Ascending aorta (tissue), 2 donors: ENCODE results near the gene DROSHA. TPM values are rescaled to one million over a fixed set of nuclear protein-coding genes. Genes with fewer than 3 reads are reported as not detected.

Source experiments
- DNase-seq, 2 donors: peaks; one replicate each; pipeline ENCODE4 v3.0.0-alpha.2; 2019; ENCODE audit warnings: low spot score in 2 of 2
- H3K27ac ChIP-seq, 2 donors: fragments of 200-600 bp; sonication (generic); one replicate each; pipeline ENCODE4 v1.5.1; 2016 to 2017; ENCODE audit warnings: mild to moderate bottlenecking in 1 of 2
- H3K27me3 ChIP-seq: fragments of 200-600 bp; sonication (generic); one replicate; pipeline ENCODE4 v1.5.1; 2017
- H3K36me3 ChIP-seq, 2 donors: fragments of 200-600 bp; sonication (generic); one replicate each; pipeline ENCODE4 v1.5.1; 2016
- H3K4me1 ChIP-seq, 2 donors: fragments of 200-600 bp; sonication (generic); one replicate each; pipeline ENCODE4 v1.5.1; 2016 to 2017; ENCODE audit warnings: mild to moderate bottlenecking in 1 of 2
- H3K4me3 ChIP-seq, 2 donors: fragments of 200-600 bp; sonication (generic); one replicate each; pipeline ENCODE4 v1.5.1; 2016 to 2017; ENCODE audit warnings: mild to moderate bottlenecking in 1 of 2
- H3K9me3 ChIP-seq, 2 donors: fragments of 200-600 bp; sonication (generic); one replicate each; pipeline ENCODE4 v1.5.1; 2016
- intact Hi-C: fragments of 100-400 bp; cut with DNase I; formaldehyde crosslinking; loops from one replicate; pipeline ENCODE4 v1.15.1; 2023
- total RNA-seq: library from RNA; depleted of rRNA; stranded (reverse); fragments of >200 nt; gene quantifications from one replicate; pipeline ENCODE4 v1.1.0, GENCODE V29; 2016
- TF ChIP-seq, protein P1 (sequence below), 3 experiments: fragments of 200-600 bp in 2 of 3; fragments of 450-650 bp in 1 of 3; sonication (generic) in 2 of 3; IDR thresholded peaks; one replicate each; pipeline ENCODE4 v1.5.1; 2016 to 2019; ENCODE audit warnings: antibody characterized with exemption in 3 of 3, mild to moderate bottlenecking in 1 of 3, moderate library complexity in 1 of 3

DROSHA gene
- total RNA-seq, 1 donor from 2014 or later = 54.9 TPM

DNA sequence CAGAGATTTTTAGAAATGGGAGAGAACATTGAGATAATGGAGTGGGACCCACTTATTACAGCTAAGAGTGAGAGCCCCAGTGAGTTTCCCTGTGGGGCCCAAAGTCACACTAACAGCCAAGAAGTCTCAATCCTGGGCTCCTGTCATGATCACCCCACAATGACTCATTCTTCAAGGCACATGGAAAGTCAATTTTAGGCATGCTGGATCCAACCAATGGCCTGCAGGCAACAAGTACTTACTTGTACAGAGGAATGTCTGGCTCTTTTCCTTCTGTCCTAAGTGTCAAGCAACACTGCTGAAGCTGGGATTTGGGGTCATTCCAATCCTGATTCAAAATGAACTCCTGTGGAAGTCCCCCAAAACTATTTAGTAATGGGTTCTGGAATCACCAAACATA is 123.1 kb downstream of the DROSHA start:
- intact Hi-C loops = no loop called here
- DNase-seq = no peak
- H3K4me1 ChIP-seq = no peaks in the 10 kb centered on the region
- H3K9me3 ChIP-seq = no peaks in the 10 kb centered on the region
- TF ChIP-seq, protein P1, sequence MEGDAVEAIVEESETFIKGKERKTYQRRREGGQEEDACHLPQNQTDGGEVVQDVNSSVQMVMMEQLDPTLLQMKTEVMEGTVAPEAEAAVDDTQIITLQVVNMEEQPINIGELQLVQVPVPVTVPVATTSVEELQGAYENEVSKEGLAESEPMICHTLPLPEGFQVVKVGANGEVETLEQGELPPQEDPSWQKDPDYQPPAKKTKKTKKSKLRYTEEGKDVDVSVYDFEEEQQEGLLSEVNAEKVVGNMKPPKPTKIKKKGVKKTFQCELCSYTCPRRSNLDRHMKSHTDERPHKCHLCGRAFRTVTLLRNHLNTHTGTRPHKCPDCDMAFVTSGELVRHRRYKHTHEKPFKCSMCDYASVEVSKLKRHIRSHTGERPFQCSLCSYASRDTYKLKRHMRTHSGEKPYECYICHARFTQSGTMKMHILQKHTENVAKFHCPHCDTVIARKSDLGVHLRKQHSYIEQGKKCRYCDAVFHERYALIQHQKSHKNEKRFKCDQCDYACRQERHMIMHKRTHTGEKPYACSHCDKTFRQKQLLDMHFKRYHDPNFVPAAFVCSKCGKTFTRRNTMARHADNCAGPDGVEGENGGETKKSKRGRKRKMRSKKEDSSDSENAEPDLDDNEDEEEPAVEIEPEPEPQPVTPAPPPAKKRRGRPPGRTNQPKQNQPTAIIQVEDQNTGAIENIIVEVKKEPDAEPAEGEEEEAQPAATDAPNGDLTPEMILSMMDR (IDR thresholded peaks at IDR 0.05) = no peak
- H3K27ac ChIP-seq = no peak overlapping the region
- no peak overlapping the region for H3K4me3 ChIP-seq
- H3K27me3 ChIP-seq = no peaks in the 10 kb centered on the region
- H3K36me3 ChIP-seq = peaks cover 11 to 71% of the 10 kb centered on the region in 2 donors

DNA sequence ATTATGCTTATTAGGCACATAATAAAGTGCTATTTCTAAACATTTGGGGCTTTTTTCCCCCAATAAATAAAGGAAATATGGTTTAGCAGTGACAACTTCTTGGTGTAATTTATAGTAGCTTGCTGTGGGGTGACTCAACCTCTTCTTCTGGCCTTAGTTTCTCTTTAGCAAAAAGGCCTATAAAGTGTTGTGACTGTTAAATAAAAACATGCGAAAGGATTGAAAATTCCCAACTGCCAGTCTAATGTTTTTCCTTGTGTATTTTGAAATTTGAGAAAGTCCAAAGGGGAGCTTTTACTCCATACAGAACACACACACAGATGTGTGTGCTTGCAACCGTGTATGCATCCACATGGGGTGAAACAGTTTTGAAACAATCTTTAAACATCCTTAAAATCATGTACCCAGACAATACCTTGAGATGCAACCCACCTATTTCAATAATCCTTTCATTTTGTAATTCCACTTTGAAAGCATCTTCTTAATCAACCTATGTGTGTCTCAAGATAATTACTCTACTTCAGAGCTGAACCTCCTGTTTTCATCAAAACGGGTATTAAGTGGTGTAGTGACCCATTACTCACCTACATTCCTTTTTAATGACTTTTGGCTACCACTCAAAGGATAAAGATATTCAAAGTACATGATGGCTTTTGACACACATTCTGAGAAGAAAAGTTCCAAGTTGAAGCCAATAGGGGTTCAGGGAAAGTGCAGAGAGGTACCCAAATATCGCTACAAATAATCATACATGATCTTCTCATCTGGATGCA is 123.8 kb downstream of the DROSHA start:
- Histone ChIP-seq H3K4me1 (no peaks in the 10 kb centered on the region), H3K27me3 (no peaks in the 10 kb centered on the region), H3K4me3 (no peak overlapping the region), H3K36me3 (peaks cover 11 to 75% of the 10 kb centered on the region in 2 donors), H3K9me3 (no peaks in the 10 kb centered on the region), H3K27ac (no peak overlapping the region)
- no peak for DNase-seq
- TF ChIP-seq, protein P1 (IDR thresholded peaks at IDR 0.05) = no peak
- intact Hi-C loops = no loop called here

DNA sequence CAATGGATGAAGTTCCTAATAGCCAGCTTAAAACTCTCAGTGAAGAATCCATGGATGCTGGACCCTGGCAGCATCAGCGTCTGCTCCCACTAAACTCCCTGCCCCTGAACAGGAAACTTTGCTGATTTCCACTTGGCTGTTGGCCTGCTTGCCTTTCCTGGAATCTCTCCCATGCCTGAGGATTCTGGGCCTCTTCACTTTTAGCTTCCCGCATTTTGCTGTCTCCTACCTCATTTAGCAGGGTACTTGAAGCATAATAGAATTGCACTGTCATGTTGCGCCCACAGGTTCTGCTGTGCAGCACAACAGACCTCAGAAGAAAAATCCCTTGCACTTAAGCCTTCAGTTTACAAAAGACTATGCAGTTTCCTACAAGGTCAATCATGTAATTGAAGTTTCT is 127.6 kb downstream of the DROSHA start:
- H3K9me3 ChIP-seq = no peaks in the 10 kb centered on the region
- TF ChIP-seq, protein P1 (IDR thresholded peaks at IDR 0.05) = no peak
- no peak overlapping the region for H3K4me3 ChIP-seq
- no peak overlapping the region for H3K27ac ChIP-seq
- peaks cover 29 to 70% of the 10 kb centered on the region in 2 donors for H3K36me3 ChIP-seq
- DNase-seq = no peak
- intact Hi-C loops = no loop called here
- no peaks in the 10 kb centered on the region for H3K27me3 ChIP-seq
- H3K4me1 ChIP-seq = no peaks in the 10 kb centered on the region

DNA sequence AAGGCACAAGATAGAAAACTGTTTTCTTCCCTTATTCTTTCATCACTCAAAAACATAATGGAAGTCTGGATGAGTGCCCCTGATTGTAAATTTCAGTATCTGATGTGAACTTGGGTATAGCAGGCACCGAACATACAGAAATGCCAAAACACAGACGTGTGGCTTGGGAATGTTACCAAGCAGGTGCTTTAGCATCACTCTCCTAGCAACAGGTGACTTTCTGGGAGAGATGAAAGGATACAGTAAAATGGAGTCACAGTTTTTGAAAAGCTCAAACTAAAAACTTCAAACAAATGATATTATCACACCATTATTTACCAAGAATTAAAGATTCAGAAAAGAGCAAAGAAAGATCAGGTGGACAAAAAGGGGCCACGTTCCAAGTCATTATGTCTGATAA is 130.2 kb downstream of the DROSHA start:
- Histone ChIP-seq H3K27ac (no peak overlapping the region), H3K36me3 (peaks cover 29 to 51% of the 10 kb centered on the region in 2 donors), H3K9me3 (no peaks in the 10 kb centered on the region), H3K4me3 (no peak overlapping the region), H3K4me1 (peaks cover 0 to 2% of the 10 kb centered on the region in 2 donors), H3K27me3 (no peaks in the 10 kb centered on the region)
- TF ChIP-seq, protein P1 (IDR thresholded peaks at IDR 0.05) = no peak
- DNase-seq = no peak
- intact Hi-C loops = no loop called here

DNA sequence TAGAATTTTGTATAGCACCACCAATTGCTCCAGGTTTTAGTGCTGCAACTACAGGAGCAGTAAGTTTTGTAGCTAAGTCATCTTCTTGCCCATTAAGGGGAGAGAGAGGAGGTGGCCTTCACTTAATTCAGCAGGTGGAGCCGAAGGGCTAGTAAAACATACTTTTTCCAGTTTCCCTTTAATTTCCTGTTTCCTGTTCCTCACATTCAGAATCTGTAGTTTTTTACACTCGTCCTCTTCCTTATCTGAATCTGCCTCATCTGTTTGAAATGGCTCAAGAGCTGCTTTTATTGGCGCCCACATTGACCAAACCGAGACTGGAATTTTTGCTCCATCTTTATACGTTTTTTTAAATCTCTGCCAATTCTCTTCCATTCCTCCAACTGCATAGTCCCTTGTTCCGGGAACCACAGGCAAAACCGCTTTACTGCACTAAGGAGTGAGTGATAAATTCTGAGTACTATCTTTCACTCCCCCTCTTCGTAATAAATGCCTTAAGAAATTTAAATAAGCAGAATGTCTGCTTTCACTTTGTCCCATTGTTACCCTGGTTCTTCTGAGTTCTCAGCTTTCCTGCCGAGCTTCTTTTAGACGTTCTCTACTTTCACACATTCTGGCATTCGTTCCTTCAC is 133.9 kb downstream of the DROSHA start:
- TF ChIP-seq, protein P1 (IDR thresholded peaks at IDR 0.05) = no peak
- H3K4me3 ChIP-seq = peak overlapping the region; percentile 1 to 34
- no peaks in the 10 kb centered on the region for H3K27me3 ChIP-seq
- DNase-seq = no peak
- peaks cover 17 to 20% of the 10 kb centered on the region in 2 donors for H3K36me3 ChIP-seq
- H3K4me1 ChIP-seq = peaks cover 0 to 2% of the 10 kb centered on the region in 2 donors
- H3K27ac ChIP-seq = no peak overlapping the region
- intact Hi-C loops = no loop called here
- no peaks in the 10 kb centered on the region for H3K9me3 ChIP-seq
